Neutrophil (primary cell): ENCODE measurements around the gene MIER2.
"Not testable (repeated sequence)": the region's sequence is repeated elsewhere in the genome, so short reads cannot be mapped to it uniquely, and the experiment has no call there.

Experiments used
- H3K27ac ChIP-seq: fragments of 200-600 bp; sonication (generic); 2 replicates; pipeline ENCODE4 v1.5.1; 2016; ENCODE audit warnings: mild to moderate bottlenecking, moderate library complexity
- H3K27me3 ChIP-seq: fragments of 200-600 bp; sonication (generic); 2 replicates; pipeline ENCODE4 v1.6.0; 2016; ENCODE audit warnings: mild to moderate bottlenecking
- H3K36me3 ChIP-seq: fragments of 200-600 bp; sonication (generic); 2 replicates; pipeline ENCODE4 v1.5.1; 2017
- H3K4me1 ChIP-seq, 2 experiments: fragments of 200-600 bp in 1 of 2; sonication (generic) in 1 of 2; 1 replicate in 1 of 2; 2 replicates in 1 of 2; pipeline versions ENCODE4 v1.5.1 to v1.6.1; 2013 to 2016; ENCODE audit warnings: low read depth in 1 of 2, low read length in 1 of 2, mild to moderate bottlenecking in 1 of 2, moderate library complexity in 1 of 2; ENCODE audit not compliant: control insufficient read depth in 1 of 2, insufficient read depth in 1 of 2
- H3K4me3 ChIP-seq, 2 experiments: fragments of 200-600 bp in 1 of 2; sonication (generic) in 1 of 2; 1 replicate in 1 of 2; 2 replicates in 1 of 2; pipeline ENCODE4 v1.5.1; 2013 to 2016; ENCODE audit warnings: low read depth in 1 of 2, low read length in 1 of 2, mild to moderate bottlenecking in 1 of 2, moderate library complexity in 1 of 2
- H3K9me3 ChIP-seq: fragments of 200-600 bp; sonication (generic); 2 replicates; pipeline ENCODE4 v1.5.1; 2016
- CTCF ChIP-seq: fragments of 200-600 bp; sonication (generic); IDR thresholded peaks from 2 replicates; pipeline ENCODE4 v1.5.1; 2016; ENCODE audit warnings: antibody characterized with exemption

MIER2 gene

GRCh38 chr19:390386-391206 is 46.0 kb upstream of the MIER2 start:
- no peak for TF ChIP-seq CTCF
- Histone ChIP-seq H3K4me3 (no peak overlapping the region), H3K36me3 (no peaks in the 10 kb centered on the region), H3K27me3 (peaks cover 34% of the 10 kb centered on the region), H3K9me3 (no peaks in the 10 kb centered on the region), H3K4me1 (no peaks in the 10 kb centered on the region), H3K27ac (no peak overlapping the region)

GRCh38 chr19:389935-390289 is 45.3 kb upstream of the MIER2 start:
- TF ChIP-seq CTCF = no peak

GRCh38 chr19:389255-389934 is 44.8 kb upstream of the MIER2 start:
- Histone ChIP-seq H3K4me3 (no peak overlapping the region), H3K27me3 (peaks cover 46% of the 10 kb centered on the region), H3K9me3 (no peaks in the 10 kb centered on the region), H3K4me1 (no peaks in the 10 kb centered on the region), H3K27ac (no peak overlapping the region), H3K36me3 (no peaks in the 10 kb centered on the region)
- TF ChIP-seq CTCF = no peak

More at GRCh38 chr19:389935-390289, 45.3 kb upstream of the MIER2 start:
- no peaks in the 10 kb centered on the region for H3K4me1 ChIP-seq
- H3K36me3 ChIP-seq = no peaks in the 10 kb centered on the region
- no peak overlapping the region for H3K27ac ChIP-seq
- no peak overlapping the region for H3K4me3 ChIP-seq
- H3K27me3 ChIP-seq = peaks cover 41% of the 10 kb centered on the region
- H3K9me3 ChIP-seq = no peaks in the 10 kb centered on the region

- TF ChIP-seq CTCF = no peak
- Histone ChIP-seq H3K4me3 (no peak overlapping the region), H3K9me3 (no peaks in the 10 kb centered on the region), H3K27ac (no peak overlapping the region), H3K36me3 (no peaks in the 10 kb centered on the region), H3K4me1 (no peaks in the 10 kb centered on the region), H3K27me3 (peaks cover 54% of the 10 kb centered on the region)
These were observed 44.1 kb upstream of the MIER2 start for GRCh38 chr19:388691-389090.

- H3K4me3 ChIP-seq = no peak overlapping the region
- H3K9me3 ChIP-seq = no peaks in the 10 kb centered on the region
- no peak overlapping the region for H3K27ac ChIP-seq
- H3K27me3 ChIP-seq = peaks cover 63% of the 10 kb centered on the region
- no peaks in the 10 kb centered on the region for H3K36me3 ChIP-seq
- TF ChIP-seq CTCF = no peak
- H3K4me1 ChIP-seq = no peaks in the 10 kb centered on the region
These were observed 43.2 kb upstream of the MIER2 start for GRCh38 chr19:387777-388176.

- not testable (repeated sequence) for H3K4me1 ChIP-seq, H3K4me3 ChIP-seq, H3K36me3 ChIP-seq, H3K9me3 ChIP-seq, H3K27ac ChIP-seq
- H3K27me3 ChIP-seq = peaks cover 66% of the 10 kb centered on the region
These were observed 42.2 kb upstream of the MIER2 start for GRCh38 chr19:386632-387301.

GRCh38 chr19:386189-386588 is 41.6 kb upstream of the MIER2 start:
- not testable (repeated sequence) for H3K4me1 ChIP-seq, H3K4me3 ChIP-seq, H3K36me3 ChIP-seq, H3K9me3 ChIP-seq, H3K27ac ChIP-seq
- peaks cover 66% of the 10 kb centered on the region for H3K27me3 ChIP-seq
